ENCODE measurements around the gene PCDHGA10. TPM values are rescaled to one million over a fixed set of nuclear protein-coding genes. Genes with fewer than 3 reads are reported as not detected.

PCDHGA10 gene
- total RNA-seq (ENCODE audit: low replicate concordance): 4.2 and 4.7 TPM in 2 replicates

- no peaks in the 10 kb centered on the region for H4K20me1 ChIP-seq (ENCODE audit: low read depth)
- H3K9me3 ChIP-seq (ENCODE audit: low read depth): peaks cover 39% of the 10 kb centered on the region
- H3K27ac ChIP-seq: no peak within 1 kb of the TSS
- Mint-ChIP-seq H3K4me3 (peak within 1 kb of the TSS; percentile 77), H3K36me3 (peaks cover 70% of the 10 kb centered on the region), H3K27me3 (ENCODE audit: insufficient read depth, low read depth) (peaks cover 19% of the 10 kb centered on the region), H3K4me1 (peaks cover 16% of the 10 kb centered on the region), H3K27ac (no peak within 1 kb of the TSS), H3K9me3 (peaks cover 84% of the 10 kb centered on the region)
- TF ChIP-seq CTCF (IDR thresholded peaks at IDR 0.05) (peak; percentile 41), EZH2 (IDR thresholded peaks at IDR 0.05) (no peak)
- H3K4me1 ChIP-seq: no peaks in the 10 kb centered on the region
- H3F3A ChIP-seq (ENCODE audit: low read depth): peaks cover 22% of the 10 kb centered on the region
- H3K4me2 ChIP-seq: no peak within 1 kb of the TSS
- peaks cover 12% of the 10 kb centered on the region for H3K36me3 ChIP-seq
- H3K27me3 ChIP-seq: peaks cover 8% of the 10 kb centered on the region
- no peaks in the 10 kb centered on the region for H3K79me2 ChIP-seq (ENCODE audit: low read depth)
- no peak within 1 kb of the TSS for H2AFZ ChIP-seq (replicated peaks)
- peak within 1 kb of the TSS; percentile 17 for H3K4me3 ChIP-seq
- peak; percentile 57 for DNase-seq (ENCODE audit: low spot score)
- no peak within 1 kb of the TSS for H3K9ac ChIP-seq
Observed at GRCh38 chr5:141412854-141413539, at the start of gene PCDHGA10. Gene PCDHGA10 (plus strand): TSS chr5:141412987. CDS start chr5:141413176, 189 bp downstream.

GRCh38 chr5:141363952-141364660, 48.7 kb upstream of the PCDHGA10 start, which contains the start of gene PCDHGA5:
Gene PCDHGA5 (plus strand): TSS chr5:141364162. CDS start chr5:141364331, 169 bp downstream.
- Histone ChIP-seq H3K4me1 (no peaks in the 10 kb centered on the region), H3K27ac (no peak within 1 kb of the TSS), H3K9ac (no peak within 1 kb of the TSS), H3K4me3 (no peak within 1 kb of the TSS), H3K36me3 (no peaks in the 10 kb centered on the region), H3F3A (ENCODE audit: low read depth) (no peaks in the 10 kb centered on the region), H3K27me3 (no peaks in the 10 kb centered on the region), H3K9me3 (ENCODE audit: low read depth) (peaks cover 13% of the 10 kb centered on the region), H3K79me2 (ENCODE audit: low read depth) (no peaks in the 10 kb centered on the region), H2AFZ (replicated peaks) (no peak within 1 kb of the TSS), H3K4me2 (no peak within 1 kb of the TSS), H4K20me1 (ENCODE audit: low read depth) (no peaks in the 10 kb centered on the region)
- Mint-ChIP-seq H3K4me1 (no peaks in the 10 kb centered on the region), H3K27me3 (ENCODE audit: insufficient read depth, low read depth) (peaks cover 4% of the 10 kb centered on the region), H3K9me3 (peaks cover 65% of the 10 kb centered on the region), H3K4me3 (no peak within 1 kb of the TSS), H3K27ac (no peak within 1 kb of the TSS), H3K36me3 (peaks cover 4% of the 10 kb centered on the region)
- no peak for DNase-seq (ENCODE audit: low spot score)
- TF ChIP-seq CTCF (IDR thresholded peaks at IDR 0.05) (no peak), EZH2phosphoT487 (IDR thresholded peaks at IDR 0.05) (no peak), EZH2 (IDR thresholded peaks at IDR 0.05) (no peak)

- Histone ChIP-seq H3K79me2 (ENCODE audit: low read depth) (no peaks in the 10 kb centered on the region), H2AFZ (replicated peaks) (no peak overlapping the region), H3K4me2 (no peak overlapping the region), H3K27ac (no peak overlapping the region), H3K36me3 (no peaks in the 10 kb centered on the region), H3K27me3 (no peaks in the 10 kb centered on the region), H3K4me1 (no peaks in the 10 kb centered on the region), H3K9me3 (ENCODE audit: low read depth) (no peaks in the 10 kb centered on the region), H3K9ac (no peak overlapping the region), H3K4me3 (no peak overlapping the region), H3F3A (ENCODE audit: low read depth) (no peaks in the 10 kb centered on the region), H4K20me1 (ENCODE audit: low read depth) (no peaks in the 10 kb centered on the region)
- no peak for DNase-seq (ENCODE audit: low spot score)
- Mint-ChIP-seq H3K4me3 (no peak overlapping the region), H3K4me1 (no peaks in the 10 kb centered on the region), H3K27ac (no peak overlapping the region), H3K9me3 (peaks cover 64% of the 10 kb centered on the region), H3K27me3 (ENCODE audit: insufficient read depth, low read depth) (peaks cover 4% of the 10 kb centered on the region), H3K36me3 (peaks cover 2% of the 10 kb centered on the region)
- TF ChIP-seq EZH2 (IDR thresholded peaks at IDR 0.05): no peak
- TF ChIP-seq CTCF (IDR thresholded peaks at IDR 0.05): no peak
- no peak for TF ChIP-seq EZH2phosphoT487 (IDR thresholded peaks at IDR 0.05)
Observed at GRCh38 chr5:141366016-141366896, 46.5 kb upstream of the PCDHGA10 start.
